ENCODE measurements around the gene LCN10.

- TF ChIP-seq CTCF (IDR thresholded peaks at IDR 0.05; ENCODE audit: low read depth, low read length) (no peak), POLR2A (IDR thresholded peaks at IDR 0.05; ENCODE audit: extremely low read depth, insufficient read length) (no peak)
Observed at GRCh38 chr9:136701668-136702053, 41.1 kb downstream of the LCN10 start.
